HL-60 (cell line): ENCODE measurements around the gene SRPX.

ENCODE experiments used
- GABPA ChIP-seq: IDR thresholded peaks from 2 replicates; pipeline ENCODE4 v1.6.1; 2012; ENCODE audit warnings: low read depth
- POLR2AphosphoS5 ChIP-seq: IDR thresholded peaks from 2 replicates; pipeline ENCODE4 v1.6.1; 2012; ENCODE audit warnings: low read depth
- SPI1 ChIP-seq: IDR thresholded peaks from 2 replicates; pipeline ENCODE4 v1.6.1; 2012; ENCODE audit warnings: low read depth, mild to moderate bottlenecking, borderline replicate concordance
- TF ChIP-seq, protein P1 (sequence below): IDR thresholded peaks from one replicate; pipeline ENCODE4 v1.5.1; 2011; ENCODE audit warnings: low read length, control low read depth, inconsistent platforms; ENCODE audit not compliant: insufficient read depth

DNA sequence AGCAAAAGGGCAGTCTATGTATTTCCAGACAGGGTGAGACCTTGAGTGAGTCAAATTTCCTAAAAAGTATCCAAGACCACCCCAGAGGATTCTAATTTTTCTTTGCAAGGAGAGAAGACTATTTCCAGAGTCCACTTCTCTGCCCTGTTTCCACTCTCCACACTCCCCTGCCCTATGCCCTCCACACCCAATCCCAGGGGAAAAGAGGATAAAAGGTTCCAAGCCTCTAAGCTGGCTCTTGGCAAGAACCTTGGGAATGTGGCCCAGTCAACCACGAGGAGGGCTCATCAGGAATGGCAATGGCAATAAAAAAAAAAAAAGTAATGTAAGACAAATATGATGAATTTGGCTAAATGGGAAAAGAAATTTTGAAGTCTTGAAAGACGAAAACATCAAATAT is 65.9 kb downstream of the SRPX start:
- TF ChIP-seq, protein P1, sequence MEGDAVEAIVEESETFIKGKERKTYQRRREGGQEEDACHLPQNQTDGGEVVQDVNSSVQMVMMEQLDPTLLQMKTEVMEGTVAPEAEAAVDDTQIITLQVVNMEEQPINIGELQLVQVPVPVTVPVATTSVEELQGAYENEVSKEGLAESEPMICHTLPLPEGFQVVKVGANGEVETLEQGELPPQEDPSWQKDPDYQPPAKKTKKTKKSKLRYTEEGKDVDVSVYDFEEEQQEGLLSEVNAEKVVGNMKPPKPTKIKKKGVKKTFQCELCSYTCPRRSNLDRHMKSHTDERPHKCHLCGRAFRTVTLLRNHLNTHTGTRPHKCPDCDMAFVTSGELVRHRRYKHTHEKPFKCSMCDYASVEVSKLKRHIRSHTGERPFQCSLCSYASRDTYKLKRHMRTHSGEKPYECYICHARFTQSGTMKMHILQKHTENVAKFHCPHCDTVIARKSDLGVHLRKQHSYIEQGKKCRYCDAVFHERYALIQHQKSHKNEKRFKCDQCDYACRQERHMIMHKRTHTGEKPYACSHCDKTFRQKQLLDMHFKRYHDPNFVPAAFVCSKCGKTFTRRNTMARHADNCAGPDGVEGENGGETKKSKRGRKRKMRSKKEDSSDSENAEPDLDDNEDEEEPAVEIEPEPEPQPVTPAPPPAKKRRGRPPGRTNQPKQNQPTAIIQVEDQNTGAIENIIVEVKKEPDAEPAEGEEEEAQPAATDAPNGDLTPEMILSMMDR: no peak
- TF ChIP-seq GABPA: no peak
- no peak for TF ChIP-seq SPI1
- no peak for TF ChIP-seq POLR2AphosphoS5
